HEK293T (cell line): Measurements from ENCODE around the gene ZNF296.

ENCODE experiments used
- CTCF ChIA-PET: fragments of 350-600 bp; formaldehyde crosslinking; extraction: SDS; loops from one replicate; lab custom pipeline; 2021; ENCODE audit warnings: antibody characterized with exemption, inconsistent platforms; lab: Yijun Ruan, JAX
- POLR2A ChIA-PET: fragments of 350-600 bp; formaldehyde crosslinking; extraction: SDS; loops from one replicate; lab custom pipeline; 2020; ENCODE audit warnings: antibody characterized with exemption, inconsistent platforms; lab: Yijun Ruan, JAX
- DNase-seq: peaks from one replicate; pipeline ENCODE4 v3.0.0; 2012; ENCODE audit warnings: mixed read lengths; ENCODE audit errors: extremely low spot score
- ARNT ChIP-seq: fragments of 450-650 bp; IDR thresholded peaks from 2 replicates; pipeline ENCODE4 v1.6.1; 2017; ENCODE audit warnings: mild to moderate bottlenecking
- BHLHE40 ChIP-seq: fragments of 450-650 bp; IDR thresholded peaks from 2 replicates; pipeline ENCODE4 v1.6.1; 2016; ENCODE audit warnings: mild to moderate bottlenecking, moderate library complexity, borderline replicate concordance
- CTBP1 ChIP-seq: fragments of 450-650 bp; IDR thresholded peaks from 2 replicates; pipeline ENCODE4 v1.6.1; 2016; ENCODE audit warnings: borderline replicate concordance
- ELF4 ChIP-seq: fragments of 450-650 bp; IDR thresholded peaks from 2 replicates; pipeline ENCODE4 v1.6.1; 2017; ENCODE audit warnings: antibody characterized with exemption
- FOXA1 ChIP-seq: fragments of 450-650 bp; IDR thresholded peaks from 2 replicates; pipeline ENCODE4 v1.6.1; 2016; ENCODE audit warnings: mild to moderate bottlenecking
- FOXK2 ChIP-seq: fragments of 450-650 bp; IDR thresholded peaks from 2 replicates; pipeline ENCODE4 v1.6.1; 2016; ENCODE audit warnings: mild to moderate bottlenecking
- FOXM1 ChIP-seq: fragments of 450-650 bp; IDR thresholded peaks from 2 replicates; pipeline ENCODE4 v1.6.1; 2017; ENCODE audit warnings: mild to moderate bottlenecking, borderline replicate concordance
- HDGF ChIP-seq: fragments of 450-650 bp; IDR thresholded peaks from 2 replicates; pipeline ENCODE4 v1.6.1; 2017; ENCODE audit warnings: antibody characterized with exemption, borderline replicate concordance
- L3MBTL2 ChIP-seq: fragments of 450-650 bp; conservative IDR thresholded peaks from 2 replicates; pipeline ENCODE4 v1.6.1; 2016; ENCODE audit warnings: mild to moderate bottlenecking
- LEF1 ChIP-seq: fragments of 450-650 bp; IDR thresholded peaks from 2 replicates; pipeline ENCODE4 v1.6.1; 2017; ENCODE audit warnings: mild to moderate bottlenecking, borderline replicate concordance
- NFRKB ChIP-seq: fragments of 450-650 bp; IDR thresholded peaks from 2 replicates; pipeline ENCODE4 v1.6.1; 2016; ENCODE audit warnings: mild to moderate bottlenecking, moderate library complexity
- SP1 ChIP-seq: fragments of 450-650 bp; IDR thresholded peaks from 2 replicates; pipeline ENCODE4 v1.6.1; 2017
- SUZ12 ChIP-seq: fragments of 450-650 bp; IDR thresholded peaks from 2 replicates; pipeline ENCODE4 v1.6.1; 2016; ENCODE audit warnings: mild to moderate bottlenecking
- TARDBP ChIP-seq: fragments of 450-650 bp; IDR thresholded peaks from 2 replicates; pipeline ENCODE4 v1.6.1; 2016
- ZNF384 ChIP-seq: fragments of 450-650 bp; IDR thresholded peaks from 2 replicates; pipeline ENCODE4 v1.6.1; 2016
- TF ChIP-seq, protein P1 (sequence below): fragments of 450-650 bp; IDR thresholded peaks from 2 replicates; pipeline ENCODE4 v1.6.1; 2016

Gene ZNF296

DNA sequence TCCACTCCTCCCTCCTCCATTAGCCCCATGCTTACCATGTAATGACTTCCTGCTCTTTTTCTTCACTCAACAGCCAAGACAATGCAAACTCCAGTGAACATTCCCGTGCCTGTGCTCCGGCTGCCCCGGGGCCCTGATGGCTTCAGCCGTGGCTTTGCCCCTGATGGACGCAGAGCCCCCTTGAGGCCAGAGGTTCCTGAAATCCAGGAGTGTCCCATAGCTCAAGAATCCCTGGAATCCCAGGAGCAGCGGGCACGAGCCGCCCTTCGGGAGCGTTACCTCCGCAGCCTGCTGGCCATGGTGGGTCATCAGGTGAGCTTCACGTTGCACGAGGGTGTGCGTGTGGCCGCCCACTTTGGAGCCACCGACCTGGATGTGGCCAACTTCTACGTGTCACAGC lies 13.8 kb upstream of the ZNF296 start:
- POLR2A ChIA-PET, result interaction anchor here (4.4 kb wide), 1 partner anchor 11 kb away, joined by 44 read pairs; the partner anchor contains the start of gene GEMIN7
- TF ChIP-seq HDGF (no peak), BHLHE40 (no peak)
- CTCF ChIA-PET, result no interaction called here
- DNase-seq, result no peak

DNA sequence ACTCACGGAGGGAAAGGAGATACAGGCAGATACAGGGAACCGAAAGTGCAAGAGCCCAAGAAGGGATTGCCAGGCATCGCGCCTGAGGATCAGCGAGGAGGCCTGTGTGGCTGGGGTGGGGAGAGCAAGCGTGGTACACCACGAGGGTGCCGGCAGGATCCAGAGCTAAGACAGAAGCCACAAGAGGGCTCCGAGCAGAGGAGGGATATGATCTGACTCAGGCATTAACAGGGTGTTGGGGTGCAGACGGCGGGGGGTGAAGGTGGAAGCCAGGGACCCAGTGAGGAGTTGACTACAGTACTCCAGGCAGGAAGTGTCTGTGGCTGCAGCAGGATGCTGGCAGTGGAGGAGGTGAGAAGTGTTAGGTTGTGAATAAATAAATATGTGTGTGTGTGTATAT lies 11.3 kb upstream of the ZNF296 start:
- ChIA-PET POLR2A (no interaction called here), CTCF (no interaction called here)
- DNase-seq, result no peak
- TF ChIP-seq FOXM1 (no peak), ELF4 (no peak), FOXA1 (no peak), L3MBTL2 (no peak), ZNF384 (no peak), FOXK2 (no peak), NFRKB (no peak), ARNT (no peak), SP1 (no peak), TARDBP (no peak), SUZ12 (no peak), BHLHE40 (no peak)

DNA sequence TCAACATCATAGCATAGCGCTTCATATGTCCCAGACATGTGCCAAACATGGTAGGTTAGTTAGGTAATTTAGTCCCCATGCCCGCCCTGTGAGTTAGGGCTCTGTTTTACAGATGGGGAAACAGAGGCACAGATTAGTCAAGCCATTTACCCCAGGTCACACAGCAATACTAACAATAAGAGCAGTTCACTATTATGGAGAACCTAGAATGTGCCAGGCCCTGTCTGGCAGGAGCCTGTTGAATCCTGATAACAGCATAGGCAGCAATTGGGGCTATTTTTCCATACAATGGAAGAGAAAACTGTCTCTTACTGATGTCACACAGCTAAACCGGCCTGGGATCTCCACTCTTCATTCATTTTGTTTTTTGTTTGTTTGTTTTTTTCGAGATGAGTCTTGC lies 10.2 kb upstream of the ZNF296 start:
- ChIA-PET POLR2A (no interaction called here), CTCF (no interaction called here)
- no peak for DNase-seq
- no peak for TF ChIP-seq ARNT
- TF ChIP-seq SP1, result no peak
- TF ChIP-seq HDGF, result no peak
- TF ChIP-seq, protein P1, sequence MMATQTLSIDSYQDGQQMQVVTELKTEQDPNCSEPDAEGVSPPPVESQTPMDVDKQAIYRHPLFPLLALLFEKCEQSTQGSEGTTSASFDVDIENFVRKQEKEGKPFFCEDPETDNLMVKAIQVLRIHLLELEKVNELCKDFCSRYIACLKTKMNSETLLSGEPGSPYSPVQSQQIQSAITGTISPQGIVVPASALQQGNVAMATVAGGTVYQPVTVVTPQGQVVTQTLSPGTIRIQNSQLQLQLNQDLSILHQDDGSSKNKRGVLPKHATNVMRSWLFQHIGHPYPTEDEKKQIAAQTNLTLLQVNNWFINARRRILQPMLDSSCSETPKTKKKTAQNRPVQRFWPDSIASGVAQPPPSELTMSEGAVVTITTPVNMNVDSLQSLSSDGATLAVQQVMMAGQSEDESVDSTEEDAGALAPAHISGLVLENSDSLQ, result no peak
- no peak for TF ChIP-seq ZNF384
- TF ChIP-seq BHLHE40, result no peak
- no peak for TF ChIP-seq L3MBTL2
- no peak for TF ChIP-seq TARDBP
- TF ChIP-seq CTBP1, result no peak
- no peak for TF ChIP-seq LEF1
- no peak for TF ChIP-seq SUZ12
- no peak for TF ChIP-seq FOXA1
- TF ChIP-seq FOXM1, result no peak

DNA sequence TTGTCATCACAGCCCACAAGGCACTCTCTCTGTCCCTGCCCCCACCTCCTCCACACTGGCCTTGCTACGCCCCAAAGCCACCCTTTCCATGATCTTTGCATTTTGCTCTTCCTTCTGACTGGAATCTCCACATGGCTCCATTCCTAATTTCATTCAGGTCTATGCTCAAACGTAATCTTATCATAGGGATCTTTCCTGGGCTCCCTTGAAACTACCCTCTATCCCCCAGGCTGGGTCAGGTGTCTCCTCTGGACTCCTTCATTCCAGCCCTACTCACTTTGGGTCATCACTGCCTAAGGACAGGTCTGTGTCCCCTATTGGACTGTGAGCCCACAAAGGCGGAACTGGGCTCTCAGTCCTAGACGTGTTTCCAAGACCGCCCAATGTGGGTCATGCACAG lies 5.9 kb upstream of the ZNF296 start:
- no peak for DNase-seq
- TF ChIP-seq NFRKB (no peak), FOXM1 (no peak), FOXA1 (no peak), FOXK2 (no peak), ZNF384 (no peak), L3MBTL2 (no peak), BHLHE40 (no peak), ARNT (no peak), SUZ12 (no peak), SP1 (no peak), ELF4 (no peak), CTBP1 (no peak), HDGF (no peak), TARDBP (no peak)
- TF ChIP-seq, protein P1, result no peak
- ChIA-PET POLR2A (no interaction called here), CTCF (no interaction called here)

DNA sequence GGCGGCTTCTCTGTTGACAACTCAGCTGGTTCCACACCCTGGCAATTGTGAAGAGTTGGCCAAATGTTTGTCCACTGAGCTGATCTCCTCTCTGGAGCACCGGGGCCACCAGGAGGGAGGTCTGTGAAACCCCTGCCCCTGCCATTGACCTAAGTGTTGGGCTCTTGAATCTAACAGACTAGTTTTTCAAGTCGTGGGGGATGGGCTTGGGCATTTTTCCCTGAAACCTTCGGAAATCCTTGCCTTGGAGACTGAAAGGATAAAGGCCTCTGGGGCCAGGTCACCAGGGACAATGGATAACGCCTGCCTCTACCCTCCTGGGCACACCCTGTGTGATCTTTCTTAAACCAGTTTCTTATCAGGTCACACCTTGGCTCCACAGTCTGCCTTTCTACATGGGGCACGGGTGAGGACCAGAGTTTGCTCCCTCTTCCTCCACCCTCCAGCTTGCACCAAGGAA lies 3.7 kb upstream of the ZNF296 start:
- POLR2A ChIA-PET, result interaction anchor here (0.6 to 2.7 kb wide), 4 partner anchors 11 to 141 kb away, joined by 3 to 44 read pairs (median 8); partner anchors contain the start of genes CLASRP and PPP1R37
- DNase-seq, result no peak
- TF ChIP-seq FOXM1, result no peak
- TF ChIP-seq FOXA1, result no peak
- TF ChIP-seq HDGF, result no peak
- CTCF ChIA-PET, result no interaction called here

DNA sequence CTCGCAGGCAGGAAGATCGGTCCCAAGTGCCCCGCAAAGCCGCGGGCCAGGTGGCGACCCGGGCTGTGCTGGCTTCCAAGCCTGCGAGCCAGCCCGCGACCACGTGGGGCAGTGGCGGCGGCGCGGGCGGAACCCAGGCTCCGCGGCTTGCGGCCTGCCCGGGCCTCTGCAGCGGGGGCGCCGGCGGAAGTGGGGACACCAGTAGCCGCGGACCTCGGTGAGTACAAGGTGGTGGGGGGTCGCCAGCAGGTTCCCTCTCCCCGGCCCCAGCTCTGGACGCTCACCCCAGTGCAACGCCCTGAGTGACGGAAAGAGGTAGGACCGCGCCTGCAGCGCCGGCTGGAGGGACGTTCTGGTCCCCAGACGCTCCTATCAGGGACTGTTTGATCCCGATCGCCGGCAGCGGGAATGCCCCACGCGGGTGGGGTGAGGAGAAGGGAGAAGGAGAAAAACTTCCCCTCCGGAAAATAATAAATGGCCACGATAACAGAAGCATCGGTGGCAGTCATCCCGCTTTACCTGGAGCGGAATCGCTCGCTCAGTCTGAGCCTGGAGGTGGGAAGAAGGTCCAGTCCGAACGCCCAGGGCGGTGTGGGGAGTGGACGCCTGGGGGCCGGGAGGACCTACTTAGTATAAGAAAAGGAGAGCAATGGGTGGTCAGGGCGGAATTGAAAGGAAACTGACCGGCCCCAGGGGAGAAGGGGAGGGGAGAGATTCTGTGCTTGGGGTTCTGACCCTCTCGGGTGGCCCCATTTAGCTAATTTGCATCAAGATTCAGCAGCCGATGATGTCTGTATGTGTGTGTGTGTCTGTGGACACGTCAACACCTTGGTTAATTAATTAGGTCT lies 3.0 kb upstream of the ZNF296 start, which contains the start of gene GEMIN7:
Gene GEMIN7, plus strand, starts transcription at position 198 of the 848 bp plus-strand sequence. CDS start 10,855 bp downstream, outside the sequence.
- TF ChIP-seq, protein P1, result no peak
- TF ChIP-seq SUZ12 (no peak), ZNF384 (no peak), CTBP1 (no peak; the same call in 1 of the 2 replicates), BHLHE40 (no peak), L3MBTL2 (peak; percentile 4; the same call in 1 of the 2 replicates), FOXK2 (no peak), FOXM1 (peak; percentile 81; the same call in 1 of the 2 replicates), HDGF (no peak), SP1 (no peak), ELF4 (no peak), LEF1 (peak; percentile 85; the same call in 1 of the 2 replicates), ARNT (peak; percentile 87), TARDBP (no peak), NFRKB (no peak), FOXA1 (no peak)
- ChIA-PET POLR2A (interaction anchor here (0.6 to 2.7 kb wide), 7 partner anchors 11 to 142 kb away, joined by 3 to 44 read pairs (median 3); partner anchors contain the start of genes CLASRP and PPP1R37), CTCF (no interaction called here)
- peak; percentile 86 for DNase-seq
